ENCODE measurements around the gene CHAF1B.
"Not testable (repeated sequence)": the region's sequence is repeated elsewhere in the genome, so short reads cannot be mapped to it uniquely, and the experiment has no call there.

The CHAF1B gene

GRCh38 chr21:36385233-36386030 is at the start of gene CHAF1B:
Gene CHAF1B, plus strand, starts transcription at chr21:36385392. Its CDS starts 745 bp downstream, at chr21:36386137.
- H3K4me3 ChIP-seq (ENCODE audit: low read depth in 1 of 2, low read length in 2 of 2): peak within 1 kb of the TSS; percentile 89 to 96
- H3K9ac ChIP-seq (ENCODE audit: low read depth, low read length): peak within 1 kb of the TSS; percentile 78
- DNase-seq: peak; percentile 80

GRCh38 chr21:36337099-36337509 is 48.1 kb upstream of the CHAF1B start:
- Histone ChIP-seq H3K79me2 (ENCODE audit: insufficient read depth, low read length) (peaks cover 26% of the 10 kb centered on the region), H3K27me3 (ENCODE audit: insufficient read depth, low read length, poor library complexity) (no peaks in the 10 kb centered on the region), H3K4me2 (ENCODE audit: insufficient read depth, low read length) (no peak overlapping the region), H2AFZ (ENCODE audit: low read depth, low read length) (no peak overlapping the region), H3K4me1 (ENCODE audit: insufficient read depth, low read length) (no peaks in the 10 kb centered on the region), H3K27ac (ENCODE audit: low read length) (no peak overlapping the region), H3K4me3 (ENCODE audit: low read depth in 1 of 2, low read length in 2 of 2) (no peak overlapping the region), H3K9me3 (ENCODE audit: insufficient read depth, low read length, severe bottlenecking) (no peaks in the 10 kb centered on the region), H3K9ac (ENCODE audit: low read depth, low read length) (no peak overlapping the region), H3K36me3 (ENCODE audit: insufficient read depth, low read length) (peaks cover 61% of the 10 kb centered on the region), H4K20me1 (ENCODE audit: insufficient read depth, low read length) (no peaks in the 10 kb centered on the region; the same call in 1 of the 2 replicates)
- ATAC-seq (ENCODE audit: insufficient read depth, low read depth) (no peak), DNase-seq (no peak)
- TF ChIP-seq CTCF (IDR thresholded peaks at IDR 0.05; ENCODE audit: borderline replicate concordance, extremely low read depth, low read length, poor library complexity, severe bottlenecking) (no peak), EZH2 (IDR thresholded peaks at IDR 0.05; ENCODE audit: borderline replicate concordance, low read depth, low read length, severe bottlenecking) (no peak)

More at GRCh38 chr21:36385233-36386030, at the start of gene CHAF1B:
- H3K27ac ChIP-seq (ENCODE audit: low read length): peak within 1 kb of the TSS; percentile 79
- no peaks in the 10 kb centered on the region for H3K27me3 ChIP-seq (ENCODE audit: insufficient read depth, low read length, poor library complexity)
- H3K4me2 ChIP-seq (ENCODE audit: insufficient read depth, low read length): peak within 1 kb of the TSS; percentile 84
- H4K20me1 ChIP-seq (ENCODE audit: insufficient read depth, low read length): peaks cover 5% of the 10 kb centered on the region; the same call in 1 of the 2 replicates
- no peaks in the 10 kb centered on the region for H3K9me3 ChIP-seq (ENCODE audit: insufficient read depth, low read length, severe bottlenecking)
- peaks cover 38% of the 10 kb centered on the region for H3K79me2 ChIP-seq (ENCODE audit: insufficient read depth, low read length)
- peaks cover 38% of the 10 kb centered on the region for H3K4me1 ChIP-seq (ENCODE audit: insufficient read depth, low read length)
- peak within 1 kb of the TSS; percentile 82 for H2AFZ ChIP-seq (ENCODE audit: low read depth, low read length)
- ATAC-seq (ENCODE audit: insufficient read depth, low read depth): peak; percentile 94
- H3K36me3 ChIP-seq (ENCODE audit: insufficient read depth, low read length): peaks cover 43% of the 10 kb centered on the region
- no peak for TF ChIP-seq CTCF (IDR thresholded peaks at IDR 0.05; ENCODE audit: borderline replicate concordance, extremely low read depth, low read length, poor library complexity, severe bottlenecking)
- TF ChIP-seq EZH2 (IDR thresholded peaks at IDR 0.05; ENCODE audit: borderline replicate concordance, low read depth, low read length, severe bottlenecking): no peak

- Histone ChIP-seq H3K4me2 (ENCODE audit: insufficient read depth, low read length) (no peak overlapping the region), H3K4me3 (ENCODE audit: low read depth in 1 of 2, low read length in 2 of 2) (no peak overlapping the region), H3K9ac (ENCODE audit: low read depth, low read length) (no peak overlapping the region), H2AFZ (ENCODE audit: low read depth, low read length) (no peak overlapping the region), H3K9me3 (ENCODE audit: insufficient read depth, low read length, severe bottlenecking) (no peaks in the 10 kb centered on the region), H3K27me3 (ENCODE audit: insufficient read depth, low read length, poor library complexity) (no peaks in the 10 kb centered on the region), H3K4me1 (ENCODE audit: insufficient read depth, low read length) (no peaks in the 10 kb centered on the region), H3K79me2 (ENCODE audit: insufficient read depth, low read length) (peaks cover 12% of the 10 kb centered on the region), H3K36me3 (ENCODE audit: insufficient read depth, low read length) (peaks cover 76% of the 10 kb centered on the region), H4K20me1 (ENCODE audit: insufficient read depth, low read length) (no peaks in the 10 kb centered on the region; the same call in 1 of the 2 replicates), H3K27ac (ENCODE audit: low read length) (no peak overlapping the region)
- DNase-seq (no peak), ATAC-seq (ENCODE audit: insufficient read depth, low read depth) (no peak)
- no peak for TF ChIP-seq EZH2 (IDR thresholded peaks at IDR 0.05; ENCODE audit: borderline replicate concordance, low read depth, low read length, severe bottlenecking)
- TF ChIP-seq CTCF (IDR thresholded peaks at IDR 0.05; ENCODE audit: borderline replicate concordance, extremely low read depth, low read length, poor library complexity, severe bottlenecking): no peak
Observed at GRCh38 chr21:36338975-36339374, 46.2 kb upstream of the CHAF1B start.

GRCh38 chr21:36342581-36342980 is 42.6 kb upstream of the CHAF1B start:
- H3K9me3 ChIP-seq (ENCODE audit: insufficient read depth, low read length, severe bottlenecking); DNase-seq; H3K79me2 ChIP-seq (ENCODE audit: insufficient read depth, low read length); H3K27ac ChIP-seq (ENCODE audit: low read length); H2AFZ ChIP-seq (ENCODE audit: low read depth, low read length); H3K4me1 ChIP-seq (ENCODE audit: insufficient read depth, low read length); H3K4me3 ChIP-seq (ENCODE audit: low read depth in 1 of 2, low read length in 2 of 2); H3K4me2 ChIP-seq (ENCODE audit: insufficient read depth, low read length); ATAC-seq (ENCODE audit: insufficient read depth, low read depth); H4K20me1 ChIP-seq (ENCODE audit: insufficient read depth, low read length); H3K27me3 ChIP-seq (ENCODE audit: insufficient read depth, low read length, poor library complexity); H3K9ac ChIP-seq (ENCODE audit: low read depth, low read length): not testable (repeated sequence)
- H3K36me3 ChIP-seq (ENCODE audit: insufficient read depth, low read length): peaks cover 87% of the 10 kb centered on the region
